ENCODE measurements around the gene ERBB4.
A peak's percentile ranks its signal among the peaks of the same experiment; 100 is the strongest.

The ERBB4 gene

GRCh38 chr2:212364112-212364985 lies 174.3 kb downstream of the ERBB4 start:
- no peak for DNase-seq (ENCODE audit: low spot score)

GRCh38 chr2:212361174-212361756 lies 177.3 kb downstream of the ERBB4 start:
- no peak for DNase-seq (ENCODE audit: low spot score)

GRCh38 chr2:212360068-212360460 lies 178.5 kb downstream of the ERBB4 start:
- peak; percentile 0 for DNase-seq (ENCODE audit: low spot score)

GRCh38 chr2:212359425-212360067 lies 179.1 kb downstream of the ERBB4 start:
- DNase-seq (ENCODE audit: low spot score), result peak; percentile 37

GRCh38 chr2:212357606-212358005 lies 181.0 kb downstream of the ERBB4 start:
- no peak for DNase-seq (ENCODE audit: low spot score)

- DNase-seq (ENCODE audit: low spot score), result no peak
Measured at GRCh38 chr2:212354382-212354781, 184.2 kb downstream of the ERBB4 start.

- DNase-seq (ENCODE audit: low spot score), result no peak
Measured at GRCh38 chr2:212348501-212348900, 190.1 kb downstream of the ERBB4 start.

- DNase-seq (ENCODE audit: low spot score), result no peak
Measured at GRCh38 chr2:212346865-212347264, 191.7 kb downstream of the ERBB4 start.

- no peak for DNase-seq (ENCODE audit: low spot score)
Measured at GRCh38 chr2:212345966-212346365, 192.6 kb downstream of the ERBB4 start.

- DNase-seq (ENCODE audit: low spot score), result no peak
Measured at GRCh38 chr2:212344131-212344530, 194.5 kb downstream of the ERBB4 start.

GRCh38 chr2:212343167-212343566 lies 195.4 kb downstream of the ERBB4 start:
- no peak for DNase-seq (ENCODE audit: low spot score)

- DNase-seq (ENCODE audit: low spot score), result no peak
Measured at GRCh38 chr2:212337486-212338343, 200.9 kb downstream of the ERBB4 start.

GRCh38 chr2:212337036-212337435 lies 201.6 kb downstream of the ERBB4 start:
- no peak for DNase-seq (ENCODE audit: low spot score)

- no peak for DNase-seq (ENCODE audit: low spot score)
Measured at GRCh38 chr2:212330263-212330662, 208.3 kb downstream of the ERBB4 start.

- DNase-seq (ENCODE audit: low spot score), result no peak
Measured at GRCh38 chr2:212328712-212329496, 209.7 kb downstream of the ERBB4 start.

- peak; percentile 2 for DNase-seq (ENCODE audit: low spot score)
Measured at GRCh38 chr2:212328136-212328535, 210.5 kb downstream of the ERBB4 start.

- no peak for DNase-seq (ENCODE audit: low spot score)
Measured at GRCh38 chr2:212327171-212327809, 211.3 kb downstream of the ERBB4 start.

GRCh38 chr2:212318636-212319035 lies 220.0 kb downstream of the ERBB4 start:
- DNase-seq (ENCODE audit: low spot score), result no peak

GRCh38 chr2:212314680-212315079 lies 223.9 kb downstream of the ERBB4 start:
- DNase-seq (ENCODE audit: low spot score), result no peak

GRCh38 chr2:212311807-212312404 lies 226.7 kb downstream of the ERBB4 start:
- no peak for DNase-seq (ENCODE audit: low spot score)

Data from SW480 (cell line).